NCI-H446 (cell line): ENCODE measurements around the gene IL3.
A peak's percentile ranks its signal among the peaks of the same experiment; 100 is the strongest.

Experiments used
- DNase-seq, 2 experiments: peaks; one replicate each; lab custom pipeline; 2025; lab: John Stamatoyannopoulos, UW

Gene IL3

GRCh38 chr5:132072070-132072469, 11.6 kb downstream of the IL3 start:
- no peak for DNase-seq

- no peak for DNase-seq
Observed at GRCh38 chr5:132072528-132072927, 12.1 kb downstream of the IL3 start.

- DNase-seq, result no peak
Observed at GRCh38 chr5:132073231-132074013, 13.0 kb downstream of the IL3 start, which contains the start of gene CSF2. CSF2 (plus strand) TSS chr5:132073789; CDS start chr5:132073824, 35 bp downstream.

GRCh38 chr5:132074091-132074771, 13.8 kb downstream of the IL3 start:
- no peak for DNase-seq

GRCh38 chr5:132074772-132075718, 14.6 kb downstream of the IL3 start:
- no peak for DNase-seq

GRCh38 chr5:132075719-132076077, 15.2 kb downstream of the IL3 start:
- no peak for DNase-seq

GRCh38 chr5:132076202-132076830, 15.9 kb downstream of the IL3 start:
- no peak for DNase-seq

GRCh38 chr5:132076983-132077382, 16.5 kb downstream of the IL3 start:
- no peak for DNase-seq

GRCh38 chr5:132079081-132079480, 18.6 kb downstream of the IL3 start:
- DNase-seq, result no peak

- DNase-seq, result no peak
Observed at GRCh38 chr5:132079619-132080018, 19.2 kb downstream of the IL3 start.

- DNase-seq, result no peak
Observed at GRCh38 chr5:132080595-132080994, 20.1 kb downstream of the IL3 start.

GRCh38 chr5:132081458-132081857, 21.0 kb downstream of the IL3 start:
- DNase-seq, result no peak

- DNase-seq, result no peak
Observed at GRCh38 chr5:132082329-132083023, 22.0 kb downstream of the IL3 start.

GRCh38 chr5:132083071-132083678, 22.7 kb downstream of the IL3 start:
- no peak for DNase-seq

GRCh38 chr5:132085686-132086085, 25.2 kb downstream of the IL3 start:
- no peak for DNase-seq

GRCh38 chr5:132086277-132086794, 25.9 kb downstream of the IL3 start:
- peak; percentile 93 to 97 for DNase-seq

- DNase-seq, result peak; percentile 77 to 93
Observed at GRCh38 chr5:132087176-132087575, 26.7 kb downstream of the IL3 start.

- no peak for DNase-seq
Observed at GRCh38 chr5:132087661-132088060, 27.2 kb downstream of the IL3 start.

- no peak for DNase-seq
Observed at GRCh38 chr5:132089363-132089762, 28.9 kb downstream of the IL3 start.

GRCh38 chr5:132090107-132090506, 29.7 kb downstream of the IL3 start:
- peak; percentile 26 to 85 for DNase-seq

- peak in 1 of 2 experiments; percentile 65 for DNase-seq
Observed at GRCh38 chr5:132093271-132093670, 32.8 kb downstream of the IL3 start.
